ENCODE data around the gene NCS1.
"Not testable (repeated sequence)": the region's sequence is repeated elsewhere in the genome, so short reads cannot be mapped to it uniquely, and the experiment has no call there.

The NCS1 gene

DNA sequence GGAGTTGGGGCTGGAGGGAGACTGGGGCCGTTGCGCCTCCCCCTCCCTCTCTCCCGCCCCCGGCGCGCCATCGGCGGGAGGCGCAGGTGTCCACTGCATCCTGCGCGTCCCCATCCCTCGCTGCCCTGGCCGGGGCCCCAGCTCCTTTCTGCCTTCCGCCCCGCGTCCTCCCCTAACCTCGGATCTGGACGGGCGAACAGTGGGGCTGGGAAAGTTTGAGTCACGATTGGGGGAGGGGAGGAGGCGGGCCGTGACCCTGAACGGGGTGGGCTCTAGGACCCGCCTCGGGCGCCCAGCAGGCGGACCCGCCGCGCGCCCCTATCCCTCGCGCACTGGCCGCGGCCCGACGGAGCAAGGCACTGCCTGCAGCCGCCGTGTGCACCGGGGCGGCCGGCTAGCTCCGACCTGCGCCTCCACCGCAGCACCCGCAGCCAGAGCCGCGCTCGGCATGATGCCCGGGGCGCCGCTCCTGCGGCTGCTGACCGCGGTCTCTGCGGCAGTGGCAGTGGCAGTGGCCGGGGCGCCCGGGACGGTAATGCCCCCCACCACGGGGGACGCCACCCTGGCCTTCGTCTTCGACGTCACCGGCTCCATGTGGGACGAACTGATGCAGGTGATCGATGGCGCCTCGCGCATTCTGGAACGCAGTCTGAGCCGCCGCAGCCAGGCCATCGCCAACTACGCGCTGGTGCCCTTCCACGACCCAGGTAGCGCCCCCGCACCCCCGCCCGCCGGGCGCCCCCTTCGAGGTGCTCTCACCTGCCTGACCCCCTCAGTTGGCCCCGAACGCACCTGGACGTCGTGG, 93.4 kb downstream of the NCS1 start, which contains the start of gene HMCN2:
Gene HMCN2, plus strand, starts transcription at position 330 of the 805 bp plus-strand sequence. Its CDS starts 119 bp downstream, at position 449.
- no peak for DNase-seq

DNA sequence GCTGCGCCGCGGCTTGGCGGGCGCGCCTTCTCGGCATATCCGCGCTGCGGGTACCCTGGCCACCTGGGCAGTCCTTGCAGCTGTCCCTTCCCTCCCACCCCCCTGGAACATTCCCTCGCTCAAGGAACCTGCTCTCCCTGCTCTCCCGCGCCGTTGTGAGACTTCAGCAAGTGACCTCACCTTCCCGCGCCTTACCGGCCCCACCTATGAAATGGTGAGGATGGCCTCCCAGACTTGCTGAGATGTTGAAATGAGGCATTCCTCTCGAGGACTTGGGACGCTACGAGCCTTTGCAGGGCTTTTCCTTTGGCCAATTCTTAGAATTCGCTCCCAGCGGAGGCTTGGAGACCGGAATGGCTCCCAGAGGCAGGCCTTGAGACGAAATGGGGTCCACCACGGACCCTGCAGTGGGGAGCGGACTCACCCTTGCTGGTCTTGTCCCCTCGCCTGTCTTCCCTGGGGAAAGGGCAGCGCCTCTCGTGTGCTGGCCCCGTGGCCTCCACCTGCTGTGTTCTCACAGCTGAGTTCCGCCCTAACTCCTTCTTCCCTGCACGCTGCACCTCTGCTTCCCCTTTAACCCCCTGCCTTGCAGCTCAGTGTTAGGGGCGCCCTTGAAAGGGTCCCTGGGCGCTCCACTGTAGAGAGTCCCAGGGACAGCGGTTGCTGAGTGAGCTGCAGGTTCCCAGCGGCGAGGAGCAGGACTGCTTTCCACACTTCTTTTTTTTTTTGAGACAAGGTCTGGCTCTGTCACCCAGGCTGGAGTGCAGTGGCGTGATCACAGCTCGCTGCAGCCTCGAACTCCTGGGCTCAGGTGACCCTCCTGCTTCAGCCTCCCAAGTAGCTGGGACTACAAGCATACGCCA, 94.3 kb downstream of the NCS1 start:
- no peak for DNase-seq

DNA sequence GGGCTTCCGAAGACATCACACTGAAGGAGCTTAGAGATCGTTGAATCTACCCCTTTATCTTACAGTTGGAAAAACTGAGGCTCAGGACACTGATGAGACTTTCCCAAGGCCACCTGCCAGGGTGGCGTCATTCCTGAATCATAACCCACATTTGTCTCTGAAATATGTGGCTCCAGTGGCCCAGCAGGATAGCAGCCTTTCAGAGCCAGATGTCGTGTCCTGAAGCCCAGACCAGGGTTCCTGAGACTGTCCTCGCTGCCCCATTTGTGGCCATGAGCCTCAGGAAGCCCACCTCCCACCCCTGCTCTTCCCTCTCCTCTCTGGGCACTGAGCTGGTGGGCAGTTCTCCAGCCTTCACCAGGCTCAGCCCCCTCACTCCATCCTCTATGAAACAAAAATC, 95.7 kb downstream of the NCS1 start:
- no peak for DNase-seq

DNA sequence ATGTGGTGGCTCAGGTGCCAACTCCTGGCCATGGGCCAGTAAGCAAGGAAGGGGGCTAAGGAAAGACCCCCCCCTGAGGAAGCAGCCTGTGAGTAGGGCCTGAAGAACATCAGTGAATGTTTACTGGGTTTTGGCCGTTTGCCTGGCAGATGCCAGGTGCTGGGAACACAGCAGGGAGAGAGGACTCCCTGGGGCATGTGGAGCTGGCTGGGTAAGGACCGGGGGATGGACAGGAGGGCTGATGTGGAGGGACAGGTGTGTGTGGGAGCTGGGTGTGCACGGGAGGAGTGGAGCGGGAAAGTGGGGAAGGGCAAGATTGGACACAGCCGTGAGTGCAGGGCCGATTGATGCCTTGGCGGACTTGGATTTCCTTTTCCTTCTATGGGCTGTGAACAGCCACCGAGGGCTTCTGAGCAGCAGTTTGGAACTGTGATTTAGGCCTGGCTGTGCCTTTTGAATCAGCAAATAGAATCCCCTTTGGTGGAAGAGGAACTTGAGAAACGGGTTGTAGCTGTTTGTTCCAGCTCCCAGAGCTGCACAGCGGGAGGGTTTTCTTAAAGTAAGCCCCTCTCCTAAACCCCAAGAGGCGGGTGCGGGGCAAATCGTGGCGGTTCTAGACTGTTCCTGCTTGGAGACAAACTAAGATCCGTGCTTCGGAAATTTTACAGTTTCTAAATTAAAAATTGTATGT, 96.5 kb downstream of the NCS1 start:
- DNase-seq, result no peak

GRCh38 chr9:130271473-130271872, 99.3 kb downstream of the NCS1 start:
- DNase-seq, result no peak

- no peak for DNase-seq
Measured at GRCh38 chr9:130275156-130275555, 103.0 kb downstream of the NCS1 start.

GRCh38 chr9:130276121-130276520, 103.9 kb downstream of the NCS1 start:
- no peak for DNase-seq

DNA sequence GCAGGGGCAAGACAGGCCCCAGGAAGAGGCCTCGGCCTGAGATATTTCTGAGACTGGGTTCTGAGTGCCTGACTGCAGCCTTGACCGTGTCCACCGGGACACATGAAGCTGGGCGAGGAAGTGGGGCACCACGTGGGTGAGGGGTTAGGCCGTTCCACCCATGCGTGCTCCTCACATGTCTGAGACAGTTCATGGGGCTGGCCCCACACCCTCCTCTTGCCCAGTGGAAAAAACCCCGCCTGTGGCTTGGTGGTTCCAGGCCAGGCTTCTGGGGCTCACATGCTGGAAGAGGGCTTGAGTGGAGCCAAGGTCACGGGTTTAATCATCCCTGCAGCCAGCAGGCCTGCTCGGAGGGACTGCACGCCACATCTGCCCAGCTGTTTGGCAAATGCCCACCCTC, 104.8 kb downstream of the NCS1 start:
- no peak for DNase-seq

DNA sequence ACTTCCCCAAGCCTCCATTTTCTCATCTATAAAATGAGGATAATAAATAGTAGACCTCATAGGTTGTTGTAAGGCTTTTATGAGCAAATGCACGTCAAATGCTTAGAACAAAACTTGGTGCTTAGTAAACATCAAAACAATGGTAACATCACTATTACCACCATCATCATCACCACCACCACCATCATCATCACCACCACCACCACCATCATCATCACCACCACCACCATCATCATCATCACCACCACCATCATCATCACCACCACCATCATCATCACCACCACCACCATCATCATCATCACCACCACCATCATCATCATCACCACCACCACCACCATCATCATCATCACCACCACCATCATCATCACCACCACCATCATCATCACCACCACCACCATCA, 105.3 kb downstream of the NCS1 start:
- not testable (repeated sequence) for DNase-seq

- no peak for DNase-seq
Measured at GRCh38 chr9:130283539-130284248, 111.5 kb downstream of the NCS1 start.

DNA sequence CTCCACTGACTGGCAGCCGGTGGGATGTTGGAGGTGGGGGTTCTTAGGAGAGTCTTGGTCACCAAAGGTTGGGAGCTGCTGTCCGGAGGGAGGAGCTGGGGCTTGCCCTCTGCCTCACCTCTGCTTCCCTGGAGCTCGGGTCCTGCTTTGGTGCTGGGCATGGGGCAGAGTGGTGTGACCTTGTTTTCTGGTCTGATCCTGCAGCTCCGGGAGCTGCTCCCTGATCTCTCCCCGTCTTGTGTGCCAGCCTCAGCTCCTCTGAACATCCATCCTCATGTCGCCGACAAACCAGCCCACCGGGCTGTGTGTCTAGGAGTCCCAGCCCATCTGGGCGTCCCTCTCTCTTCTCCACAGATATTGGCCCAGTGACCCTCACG, 112.0 kb downstream of the NCS1 start:
- DNase-seq, result no peak

- DNase-seq, result no peak
Measured at GRCh38 chr9:130284690-130285089, 112.5 kb downstream of the NCS1 start.

GRCh38 chr9:130285271-130285670, 113.1 kb downstream of the NCS1 start:
- no peak for DNase-seq

GRCh38 chr9:130286072-130286770, 114.0 kb downstream of the NCS1 start:
- DNase-seq, result no peak

All from cortex of kidney (tissue), 1 donor.